CD4-positive, alpha-beta T cell (primary cell): ENCODE measurements around the gene RALGPS1. TPM values are rescaled to one million over a fixed set of nuclear protein-coding genes. Genes with fewer than 3 reads are reported as not detected.

Source experiments
- ATAC-seq: fragments of 200-7000 bp; cut with Tn5 transposase; one replicate; pipeline ENCODE4 v1.10.0; 2022; ENCODE audit warnings: mild to moderate bottlenecking; ENCODE audit not compliant: poor library complexity
- CTCF ChIA-PET: fragments of 350-600 bp; sonication (Branson Sonifier 250); formaldehyde crosslinking; loops from one replicate; lab custom pipeline; 2021; ENCODE audit warnings: antibody characterized with exemption, inconsistent platforms; lab: Charles Lee
- POLR2A ChIA-PET: fragments of 350-600 bp; sonication (Branson Sonifier 250); formaldehyde crosslinking; loops from one replicate; lab custom pipeline; 2021; ENCODE audit warnings: antibody characterized with exemption, inconsistent platforms; lab: Charles Lee
- DNase-seq, 14 experiments: peaks; one replicate each; pipeline ENCODE4 v3.0.0-alpha.2; 2013 to 2020; ENCODE audit warnings: mixed read lengths in 2 of 14
- H3K27ac ChIP-seq, 2 donors: one replicate each; pipeline versions ENCODE4 v1.5.1 to v1.7.0; 2013; ENCODE audit warnings: low read length in 2 of 2, low read depth in 1 of 2, mild to moderate bottlenecking in 1 of 2
- H3K27me3 ChIP-seq, 2 experiments: 1 replicate in 1 of 2; 2 replicates in 1 of 2; pipeline versions ENCODE4 v1.6.1 to v1.7.0; 2013; ENCODE audit warnings: low read length in 2 of 2, control low read depth in 1 of 2, mild to moderate bottlenecking in 1 of 2, moderate library complexity in 1 of 2; ENCODE audit not compliant: insufficient read depth in 2 of 2, control insufficient read depth in 1 of 2
- H3K36me3 ChIP-seq: one replicate; pipeline ENCODE4 v1.6.1; 2013; ENCODE audit warnings: low read length, control low read depth; ENCODE audit not compliant: insufficient read depth
- H3K4me1 ChIP-seq: one replicate; pipeline ENCODE4 v1.6.1; 2013; ENCODE audit warnings: low read length, control low read depth; ENCODE audit not compliant: insufficient read depth
- H3K4me3 ChIP-seq: one replicate; pipeline ENCODE4 v1.5.1; 2013; ENCODE audit warnings: mild to moderate bottlenecking, low read length, moderate library complexity
- H3K9me3 ChIP-seq, 2 experiments: 1 replicate in 1 of 2; 2 replicates in 1 of 2; pipeline versions ENCODE4 v1.6.1 to v1.7.0; 2013; ENCODE audit warnings: low read length in 2 of 2, mild to moderate bottlenecking in 2 of 2, control low read depth in 1 of 2, moderate library complexity in 1 of 2; ENCODE audit not compliant: control insufficient read depth in 1 of 2, insufficient read depth in 1 of 2
- H3K27ac Mint-ChIP-seq: one replicate; pipeline ENCODE4 v1.8.0; 2020; ENCODE audit warnings: mixed read lengths
- H3K27me3 Mint-ChIP-seq: one replicate; pipeline ENCODE4 v1.8.0; 2021; ENCODE audit warnings: mixed read lengths
- H3K36me3 Mint-ChIP-seq: one replicate; pipeline ENCODE4 v1.8.0; 2021; ENCODE audit warnings: low read depth, mixed read lengths
- H3K4me1 Mint-ChIP-seq: one replicate; pipeline ENCODE4 v1.8.0; 2021; ENCODE audit warnings: low read depth, mixed read lengths
- H3K4me3 Mint-ChIP-seq: one replicate; pipeline ENCODE4 v1.8.0; 2020; ENCODE audit warnings: mild to moderate bottlenecking, mixed read lengths
- H3K9me3 Mint-ChIP-seq: one replicate; pipeline ENCODE4 v1.8.0; 2020; ENCODE audit warnings: mixed read lengths
- CTCF ChIP-seq: fragments of 200-600 bp; IDR thresholded peaks from one replicate; pipeline ENCODE4 v1.8.0; 2022; ENCODE audit warnings: antibody characterized with exemption, mild to moderate bottlenecking
- intact Hi-C, 2 experiments: fragments of 100-400 bp; cut with DNase I in 1 of 2; cut with micrococcal nuclease in 1 of 2; formaldehyde crosslinking; loops; one replicate each; pipeline versions ENCODE4 v1.15.1 to v1.9.0; 2023 to 2025; cut with DNase I, micrococcal nuclease
- total RNA-seq, 174 experiments: library from RNA in 2 of 174; stranded (reverse) in 2 of 174; gene quantifications; one replicate each; pipeline ENCODE4 v1.2.3 and lab custom pipeline; 2021 to 2026

RALGPS1 gene
- total RNA-seq, 2 experiments from 2014 or later = 5.8 to 6.3 TPM

- no peaks in the 10 kb centered on the region for H3K9me3 Mint-ChIP-seq
- ATAC-seq (no peak), DNase-seq (no peak)
- POLR2A ChIA-PET = no interaction called here
- H3K27ac Mint-ChIP-seq = no peak overlapping the region
- H3K9me3 ChIP-seq = no peaks in the 10 kb centered on the region
- H3K4me1 Mint-ChIP-seq = no peaks in the 10 kb centered on the region
- H3K36me3 ChIP-seq = no peaks in the 10 kb centered on the region
- no peaks in the 10 kb centered on the region for H3K36me3 Mint-ChIP-seq
- H3K27me3 ChIP-seq = no peaks in the 10 kb centered on the region
- intact Hi-C loops = no loop called here
- H3K27me3 Mint-ChIP-seq = peaks cover 15% of the 10 kb centered on the region
- no peak overlapping the region for H3K4me3 ChIP-seq
- H3K4me3 Mint-ChIP-seq = no peak overlapping the region
- TF ChIP-seq CTCF = no peak
- no peaks in the 10 kb centered on the region for H3K4me1 ChIP-seq
- no peak overlapping the region for H3K27ac ChIP-seq
- CTCF ChIA-PET = no interaction called here
Observed at GRCh38 chr9:127129073-127129717, 214.6 kb downstream of the RALGPS1 start.

- H3K4me1 Mint-ChIP-seq = no peaks in the 10 kb centered on the region
- no peak overlapping the region for H3K4me3 Mint-ChIP-seq
- Histone ChIP-seq H3K27ac (no peak overlapping the region), H3K27me3 (no peaks in the 10 kb centered on the region), H3K36me3 (no peaks in the 10 kb centered on the region), H3K9me3 (no peaks in the 10 kb centered on the region), H3K4me3 (no peak overlapping the region), H3K4me1 (no peaks in the 10 kb centered on the region)
- ATAC-seq = no peak
- peaks cover 10% of the 10 kb centered on the region for H3K27me3 Mint-ChIP-seq
- H3K36me3 Mint-ChIP-seq = no peaks in the 10 kb centered on the region
- POLR2A ChIA-PET = no interaction called here
- intact Hi-C loops = no loop called here
- no peak overlapping the region for H3K27ac Mint-ChIP-seq
- no peak for DNase-seq
- CTCF ChIA-PET = no interaction called here
- no peak for TF ChIP-seq CTCF
- H3K9me3 Mint-ChIP-seq = no peaks in the 10 kb centered on the region
Observed at GRCh38 chr9:127129718-127130085, 215.1 kb downstream of the RALGPS1 start.

- H3K27me3 ChIP-seq = no peaks in the 10 kb centered on the region
- H3K36me3 ChIP-seq = no peaks in the 10 kb centered on the region
- intact Hi-C loops = no loop called here
- Mint-ChIP-seq H3K36me3 (no peaks in the 10 kb centered on the region), H3K9me3 (no peaks in the 10 kb centered on the region), H3K4me1 (no peaks in the 10 kb centered on the region), H3K4me3 (no peak overlapping the region), H3K27me3 (peaks cover 10% of the 10 kb centered on the region), H3K27ac (no peak overlapping the region)
- no peak overlapping the region for H3K4me3 ChIP-seq
- CTCF ChIA-PET = no interaction called here
- H3K9me3 ChIP-seq = no peaks in the 10 kb centered on the region
- no peak for TF ChIP-seq CTCF
- no peak overlapping the region for H3K27ac ChIP-seq
- POLR2A ChIA-PET = no interaction called here
- ATAC-seq = no peak
- no peak for DNase-seq
- no peaks in the 10 kb centered on the region for H3K4me1 ChIP-seq
Observed at GRCh38 chr9:127130235-127130634, 215.7 kb downstream of the RALGPS1 start.
